KBM-7 (cell line): Measurements from ENCODE around the gene C10orf62.
A peak's percentile ranks its signal among the peaks of the same experiment; 100 is the strongest.
"Not testable (repeated sequence)": the region's sequence is repeated elsewhere in the genome, so short reads cannot be mapped to it uniquely, and the experiment has no call there.

Experiments
- DNase-seq: peaks from one replicate; pipeline ENCODE4 v3.0.0-alpha.2; 2015
- in situ Hi-C: fragments of 300-500 bp; cut with MboI; formaldehyde crosslinking; loops from 2 replicates; pipeline ENCODE4 v1.14.3; 2020; ENCODE audit warnings: low sequenced_read_pairs, low pct_unique_long_range_greater_than_20kb, mixed read lengths

The C10orf62 gene

GRCh38 chr10:97608991-97609561 lies 19.6 kb downstream of the C10orf62 start:
- in situ Hi-C loops = no loop called here
- no peak for DNase-seq

GRCh38 chr10:97611473-97611872 lies 22.0 kb downstream of the C10orf62 start:
- DNase-seq = no peak
- in situ Hi-C loops = no loop called here

GRCh38 chr10:97612386-97612785 lies 22.9 kb downstream of the C10orf62 start:
- in situ Hi-C loops = no loop called here
- DNase-seq = peak; percentile 36

- in situ Hi-C loops = no loop called here
- DNase-seq = no peak
These were observed 28.8 kb downstream of the C10orf62 start for GRCh38 chr10:97618285-97618684.

GRCh38 chr10:97618733-97619132 lies 29.2 kb downstream of the C10orf62 start:
- no peak for DNase-seq
- in situ Hi-C loops = no loop called here

- in situ Hi-C loops = no loop called here
- DNase-seq = no peak
These were observed 33.8 kb downstream of the C10orf62 start for GRCh38 chr10:97623277-97623676.

- DNase-seq = no peak
- in situ Hi-C loops = no loop called here
These were observed 38.2 kb downstream of the C10orf62 start for GRCh38 chr10:97627731-97628130.

GRCh38 chr10:97628228-97628627 lies 38.7 kb downstream of the C10orf62 start:
- DNase-seq = no peak
- in situ Hi-C loops = no loop called here

- no peak for DNase-seq
- in situ Hi-C loops = no loop called here
These were observed 39.8 kb downstream of the C10orf62 start for GRCh38 chr10:97629289-97629688.

GRCh38 chr10:97631098-97631497 lies 41.6 kb downstream of the C10orf62 start:
- in situ Hi-C loops = no loop called here
- no peak for DNase-seq

GRCh38 chr10:97632949-97633884 lies 43.7 kb downstream of the C10orf62 start, which contains the start of gene MORN4:
MORN4 (minus strand) TSS chr10:97633500; CDS start chr10:97619653, 13,847 bp downstream.
- DNase-seq = no peak
- in situ Hi-C loops = no loop called here

GRCh38 chr10:97633921-97634320 lies 44.4 kb downstream of the C10orf62 start:
- in situ Hi-C loops = no loop called here
- DNase-seq = no peak

- in situ Hi-C loops = no loop called here
- no peak for DNase-seq
These were observed 46.1 kb downstream of the C10orf62 start for GRCh38 chr10:97635577-97635976.

- DNase-seq, in situ Hi-C loops: not testable (repeated sequence)
These were observed 49.6 kb downstream of the C10orf62 start for GRCh38 chr10:97639090-97639489.

- in situ Hi-C loops = no loop called here
These were observed 50.8 kb downstream of the C10orf62 start, which contains the start of gene PI4K2A for GRCh38 chr10:97640174-97640867. PI4K2A (plus strand) TSS chr10:97640671; CDS start chr10:97640743, 72 bp downstream.

More at GRCh38 chr10:97640174-97640867, 50.8 kb downstream of the C10orf62 start, which contains the start of gene PI4K2A:
- peak; percentile 98 for DNase-seq
